WTC11 (cell line): ENCODE data around the gene RETREG2. TPM values are rescaled to one million over a fixed set of nuclear protein-coding genes. Genes with fewer than 3 reads are reported as not detected.

Experiments
- ATAC-seq: fragments of 200-7000 bp; cut with Tn5 transposase; 2 replicates; pipeline ENCODE4 v1.10.0; 2021; ENCODE audit warnings: mild to moderate bottlenecking, moderate library complexity
- CTCF ChIA-PET: fragments of 300-600 bp; sonication (Branson Sonifier 250); formaldehyde crosslinking; loops from one replicate; lab custom pipeline; 2021; ENCODE audit warnings: antibody characterized with exemption; lab: Charles Lee
- POLR2A ChIA-PET: fragments of 350-600 bp; sonication (Branson Sonifier 250); formaldehyde crosslinking; loops from one replicate; lab custom pipeline; 2021; ENCODE audit warnings: antibody characterized with exemption; lab: Charles Lee
- DNase-seq: peaks from one replicate; pipeline ENCODE4 v3.0.0; 2021; ENCODE audit warnings: low spot score
- H3K27ac Mint-ChIP-seq: 2 replicates; pipeline ENCODE4 v1.8.0; 2021; ENCODE audit warnings: mixed read lengths
- H3K27me3 Mint-ChIP-seq: 2 replicates; pipeline ENCODE4 v1.8.0; 2021; ENCODE audit warnings: low read depth, mild to moderate bottlenecking, moderate library complexity, mixed read lengths
- H3K36me3 Mint-ChIP-seq: 2 replicates; pipeline ENCODE4 v1.8.0; 2021; ENCODE audit warnings: mixed read lengths
- H3K4me1 Mint-ChIP-seq: 2 replicates; pipeline ENCODE4 v1.8.0; 2022; ENCODE audit warnings: mixed read lengths
- H3K4me3 Mint-ChIP-seq: 2 replicates; pipeline ENCODE4 v1.8.0; 2021; ENCODE audit warnings: mild to moderate bottlenecking, moderate library complexity, mixed read lengths
- H3K9me3 Mint-ChIP-seq: 2 replicates; pipeline ENCODE4 v1.8.0; 2021; ENCODE audit warnings: mixed read lengths
- AFF4 ChIP-seq: sonication (generic); formaldehyde crosslinking; IDR thresholded peaks from 2 replicates; pipeline ENCODE4 v1.8.1; 2023; ENCODE audit warnings: mild to moderate bottlenecking, missing genetic modification reagents, borderline replicate concordance
- AR ChIP-seq: fragments of 250-450 bp; sonication (Bioruptor Pico); IDR thresholded peaks from 2 replicates; pipeline ENCODE4 v1.9.0; 2021; ENCODE audit warnings: mild to moderate bottlenecking
- CREM ChIP-seq: sonication (generic); formaldehyde crosslinking; IDR thresholded peaks from 2 replicates; pipeline ENCODE4 v1.8.1; 2022; ENCODE audit warnings: mild to moderate bottlenecking, missing genetic modification reagents, moderate library complexity
- CTCF ChIP-seq: fragments of 200-600 bp; IDR thresholded peaks from 2 replicates; pipeline ENCODE4 v1.8.0; 2022; ENCODE audit warnings: antibody characterized with exemption
- E2F4 ChIP-seq: sonication (generic); formaldehyde crosslinking; IDR thresholded peaks from 2 replicates; pipeline ENCODE4 v1.8.1; 2022; ENCODE audit warnings: low read depth, mild to moderate bottlenecking, moderate library complexity, missing genetic modification reagents, borderline replicate concordance
- ERG ChIP-seq: fragments of 250-450 bp; sonication (Bioruptor Pico); IDR thresholded peaks from 2 replicates; pipeline ENCODE4 v1.8.0; 2021; ENCODE audit warnings: mild to moderate bottlenecking
- ESRRA ChIP-seq: sonication (generic); formaldehyde crosslinking; IDR thresholded peaks from 2 replicates; pipeline ENCODE4 v1.8.1; 2022; ENCODE audit warnings: mild to moderate bottlenecking, missing genetic modification reagents, borderline replicate concordance
- FOXJ3 ChIP-seq: sonication (generic); formaldehyde crosslinking; IDR thresholded peaks from 2 replicates; pipeline ENCODE4 v1.9.0; 2021; ENCODE audit warnings: missing genetic modification reagents, mild to moderate bottlenecking, borderline replicate concordance
- FOXP1 ChIP-seq: sonication (generic); formaldehyde crosslinking; IDR thresholded peaks from 2 replicates; pipeline ENCODE4 v1.8.0; 2022; ENCODE audit warnings: missing genetic modification reagents, mild to moderate bottlenecking, moderate library complexity, borderline replicate concordance
- HMGA2 ChIP-seq: fragments of 250-450 bp; sonication (Bioruptor Pico); IDR thresholded peaks from 2 replicates; pipeline ENCODE4 v1.4.0; 2021; ENCODE audit warnings: mild to moderate bottlenecking, moderate library complexity
- JAZF1 ChIP-seq: fragments of 250-450 bp; sonication (Bioruptor Pico); IDR thresholded peaks from 2 replicates; pipeline ENCODE4 v1.9.0; 2021; ENCODE audit warnings: moderate library complexity, mild to moderate bottlenecking, inconsistent platforms
- JUN ChIP-seq: sonication (generic); formaldehyde crosslinking; IDR thresholded peaks from 2 replicates; pipeline ENCODE4 v1.8.0; 2023; ENCODE audit warnings: mild to moderate bottlenecking, missing genetic modification reagents
- MAX ChIP-seq: sonication (generic); formaldehyde crosslinking; IDR thresholded peaks from 2 replicates; pipeline ENCODE4 v1.8.0; 2022; ENCODE audit warnings: mild to moderate bottlenecking, missing genetic modification reagents
- MYBL2 ChIP-seq: sonication (generic); formaldehyde crosslinking; IDR thresholded peaks from 2 replicates; pipeline ENCODE4 v1.8.1; 2023; ENCODE audit warnings: mild to moderate bottlenecking, moderate library complexity, missing genetic modification reagents
- PRRX2 ChIP-seq: fragments of 250-450 bp; sonication (Bioruptor Pico); IDR thresholded peaks from 2 replicates; pipeline ENCODE4 v1.8.0; 2021; ENCODE audit warnings: mild to moderate bottlenecking
- RELA ChIP-seq: sonication (generic); formaldehyde crosslinking; IDR thresholded peaks from 2 replicates; pipeline ENCODE4 v1.8.1; 2022; ENCODE audit warnings: missing genetic modification reagents, mild to moderate bottlenecking, borderline replicate concordance
- SP1 ChIP-seq: sonication (generic); formaldehyde crosslinking; conservative IDR thresholded peaks from 2 replicates; pipeline ENCODE4 v1.8.1; 2022; ENCODE audit warnings: missing genetic modification reagents
- TCF7 ChIP-seq: sonication (generic); formaldehyde crosslinking; IDR thresholded peaks from 2 replicates; pipeline ENCODE4 v1.8.0; 2022; ENCODE audit warnings: mild to moderate bottlenecking, low read depth, missing genetic modification reagents, moderate library complexity
- TEAD4 ChIP-seq: sonication (generic); formaldehyde crosslinking; IDR thresholded peaks from 2 replicates; pipeline ENCODE4 v1.8.0; 2022; ENCODE audit warnings: mild to moderate bottlenecking, missing genetic modification reagents
- USF1 ChIP-seq: sonication (generic); formaldehyde crosslinking; IDR thresholded peaks from 2 replicates; pipeline ENCODE4 v1.8.0; 2022; ENCODE audit warnings: mild to moderate bottlenecking, missing genetic modification reagents
- ZBTB21 ChIP-seq: sonication (generic); formaldehyde crosslinking; IDR thresholded peaks from 2 replicates; pipeline ENCODE4 v1.8.1; 2023; ENCODE audit warnings: mild to moderate bottlenecking, missing genetic modification reagents, borderline replicate concordance
- ZNF121 ChIP-seq: sonication (generic); formaldehyde crosslinking; IDR thresholded peaks from 2 replicates; pipeline ENCODE4 v1.8.0; 2023; ENCODE audit warnings: missing genetic modification reagents
- ZNF263 ChIP-seq: sonication (generic); formaldehyde crosslinking; IDR thresholded peaks from 2 replicates; pipeline ENCODE4 v1.8.1; 2022; ENCODE audit warnings: low read depth, mild to moderate bottlenecking, moderate library complexity, missing genetic modification reagents
- ZNF416 ChIP-seq: fragments of 250-450 bp; sonication (Bioruptor Pico); IDR thresholded peaks from 2 replicates; pipeline ENCODE4 v1.9.0; 2021; ENCODE audit warnings: mild to moderate bottlenecking, inconsistent platforms
- total RNA-seq: library from RNA; stranded (reverse); gene quantifications from 3 replicates; pipeline ENCODE4 v1.2.3, GENCODE V29; 2021

RETREG2 gene
- total RNA-seq, 1 experiment from 2014 or later = 60.2 TPM

- DNase-seq = no peak
- no peak for ATAC-seq
- H3K9me3 Mint-ChIP-seq = peaks cover 4% of the 10 kb centered on the region; the same call in 1 of the 2 replicates
- TF ChIP-seq JAZF1 (CRISPR knock-in tag) = no peak
- no peak for TF ChIP-seq RELA (CRISPR knock-in tag)
- no peak for TF ChIP-seq AR (CRISPR knock-in tag)
- no peak for TF ChIP-seq ESRRA (CRISPR knock-in tag)
- no peak for TF ChIP-seq USF1
- no peak for TF ChIP-seq FOXP1 (CRISPR knock-in tag)
- TF ChIP-seq ZBTB21 (CRISPR knock-in tag) = no peak
- no peak for TF ChIP-seq ZNF263 (CRISPR knock-in tag)
- TF ChIP-seq MYBL2 (CRISPR knock-in tag) = no peak
- TF ChIP-seq HMGA2 (CRISPR knock-in tag) = no peak
- TF ChIP-seq ERG (CRISPR knock-in tag) = no peak
- no peaks in the 10 kb centered on the region; the same call in 1 of the 2 replicates for H3K27me3 Mint-ChIP-seq
- CTCF ChIA-PET = no interaction called here
- POLR2A ChIA-PET = no interaction called here
- no peak overlapping the region for H3K27ac Mint-ChIP-seq
- peaks cover 12% of the 10 kb centered on the region for H3K36me3 Mint-ChIP-seq
- no peak overlapping the region for H3K4me3 Mint-ChIP-seq
- no peaks in the 10 kb centered on the region for H3K4me1 Mint-ChIP-seq
Measured at GRCh38 chr2:219140722-219141121, 37.4 kb upstream of the RETREG2 start.

- Mint-ChIP-seq H3K4me1 (no peaks in the 10 kb centered on the region), H3K36me3 (peaks cover 16% of the 10 kb centered on the region), H3K27me3 (no peaks in the 10 kb centered on the region; the same call in 1 of the 2 replicates), H3K9me3 (peaks cover 4% of the 10 kb centered on the region; the same call in 1 of the 2 replicates), H3K4me3 (no peak overlapping the region), H3K27ac (no peak overlapping the region)
- POLR2A ChIA-PET = interaction anchor here (0.6 to 0.7 kb wide), 2 partner anchors 125 to 258 kb away, joined by 3 read pairs; no protein-coding TSS in a partner anchor
- no peak; the same call in 1 of the 2 replicates for ATAC-seq
- CTCF ChIA-PET = interaction anchor here (1.1 to 1.5 kb wide), 5 partner anchors 13 to 132 kb away, joined by 3 to 7 read pairs (median 6); no protein-coding TSS in a partner anchor
- no peak for DNase-seq
- TF ChIP-seq ESRRA (CRISPR knock-in tag) (no peak), JUN (no peak), CREM (CRISPR knock-in tag) (no peak), SP1 (no peak), TCF7 (CRISPR knock-in tag) (no peak), MYBL2 (CRISPR knock-in tag) (no peak), CTCF (no peak), PRRX2 (no peak), TEAD4 (CRISPR knock-in tag) (no peak), ZNF416 (CRISPR knock-in tag) (no peak), ZBTB21 (CRISPR knock-in tag) (no peak), E2F4 (CRISPR knock-in tag) (no peak), FOXJ3 (CRISPR knock-in tag) (no peak), ZNF121 (CRISPR knock-in tag) (no peak), MAX (CRISPR knock-in tag) (no peak), ZNF263 (CRISPR knock-in tag) (no peak), AFF4 (no peak)
Measured at GRCh38 chr2:219142329-219142728, 35.7 kb upstream of the RETREG2 start.
